Stimulated activated CD8-positive, alpha-beta memory T cell treated with anti-CD3 and anti-CD28 coated beads, Interleukin-7, amount 100 ng/mL, for 24 hours (primary cell): ENCODE data around the gene MED19.
"Not testable (repeated sequence)": the region's sequence is repeated elsewhere in the genome, so short reads cannot be mapped to it uniquely, and the experiment has no call there.

Experiments
- DNase-seq: peaks from one replicate; pipeline ENCODE4 v3.0.0-alpha.2; 2020; ENCODE audit warnings: low read depth

Gene MED19

GRCh38 chr11:57711414-57712255, at the start of gene MED19:
TSS of gene MED19 (minus strand) at chr11:57712215. CDS start at chr11:57712179, 36 bp downstream.
- peak; percentile 51 for DNase-seq

- no peak for DNase-seq
Observed at GRCh38 chr11:57758174-57758573, 46.2 kb upstream of the MED19 start.

- no peak for DNase-seq
Observed at GRCh38 chr11:57752954-57753353, 40.9 kb upstream of the MED19 start.

- DNase-seq, result no peak
Observed at GRCh38 chr11:57751676-57752253, 39.8 kb upstream of the MED19 start, which contains the start of gene BTBD18. TSS of gene BTBD18 (minus strand) at chr11:57751819. CDS start at chr11:57751188, 631 bp downstream.

GRCh38 chr11:57751176-57751575, 39.2 kb upstream of the MED19 start:
- DNase-seq, result no peak

- DNase-seq, result no peak
Observed at GRCh38 chr11:57746920-57747319, 34.9 kb upstream of the MED19 start.

- no peak for DNase-seq
Observed at GRCh38 chr11:57745206-57745605, 33.2 kb upstream of the MED19 start.

- no peak for DNase-seq
Observed at GRCh38 chr11:57744357-57744756, 32.3 kb upstream of the MED19 start.

- no peak for DNase-seq
Observed at GRCh38 chr11:57742087-57742452, 30.1 kb upstream of the MED19 start.

GRCh38 chr11:57741132-57742086, 29.4 kb upstream of the MED19 start, which contains the start of gene SELENOH:
TSS of gene SELENOH (plus strand) at chr11:57741491. CDS start at chr11:57741596, 105 bp downstream.
- DNase-seq, result peak; percentile 88

GRCh38 chr11:57735619-57736298, 23.7 kb upstream of the MED19 start:
- no peak for DNase-seq

GRCh38 chr11:57732661-57733060, 20.6 kb upstream of the MED19 start:
- DNase-seq, result no peak

GRCh38 chr11:57729479-57729878, 17.5 kb upstream of the MED19 start:
- no peak for DNase-seq

- DNase-seq, result no peak
Observed at GRCh38 chr11:57728829-57729228, 16.8 kb upstream of the MED19 start.

- no peak for DNase-seq
Observed at GRCh38 chr11:57727185-57727584, 15.2 kb upstream of the MED19 start.

GRCh38 chr11:57716726-57717125, 4.7 kb upstream of the MED19 start:
- DNase-seq, result not testable (repeated sequence)

GRCh38 chr11:57713835-57714234, 1.8 kb upstream of the MED19 start:
- no peak for DNase-seq

GRCh38 chr11:57712256-57713150, 488 bp upstream of the MED19 start, which contains the start of gene TMX2:
TSS of gene TMX2 (plus strand) at chr11:57712593. CDS start at chr11:57712619, 26 bp downstream.
- DNase-seq, result peak; percentile 83

- no peak for DNase-seq
Observed at GRCh38 chr11:57709802-57710367, 2.1 kb downstream of the MED19 start.

- not testable (repeated sequence) for DNase-seq
Observed at GRCh38 chr11:57705432-57705831, 6.6 kb downstream of the MED19 start.
